Activated CD8-positive, alpha-beta memory T cell treated with anti-CD3 and anti-CD28 coated beads, Interleukin-2, amount 50 U/mL, for 48 hours (primary cell): ENCODE results near the gene GRIK1.

Experiments
- DNase-seq: peaks from one replicate; pipeline ENCODE4 v3.0.0-alpha.2; 2020

Gene GRIK1

DNA sequence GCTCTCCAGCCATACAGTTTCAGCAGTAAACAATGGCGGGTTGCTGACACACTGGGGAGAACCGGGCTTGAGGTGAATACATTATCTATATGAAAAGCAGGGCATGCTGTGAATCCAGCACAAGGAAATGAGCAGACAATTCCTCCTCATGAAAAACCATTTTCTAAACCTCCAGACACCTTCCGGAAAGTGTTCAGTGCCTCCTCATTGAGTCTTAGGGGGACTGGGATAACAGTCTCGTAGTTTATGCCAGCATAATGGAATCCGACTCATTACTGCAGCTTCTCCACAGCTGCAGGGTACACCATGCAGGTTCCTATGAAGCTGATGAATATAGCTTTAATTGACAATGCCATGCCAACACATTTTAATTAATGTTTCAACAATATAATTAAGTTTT lies 356.9 kb downstream of the GRIK1 start:
- DNase-seq = no peak

DNA sequence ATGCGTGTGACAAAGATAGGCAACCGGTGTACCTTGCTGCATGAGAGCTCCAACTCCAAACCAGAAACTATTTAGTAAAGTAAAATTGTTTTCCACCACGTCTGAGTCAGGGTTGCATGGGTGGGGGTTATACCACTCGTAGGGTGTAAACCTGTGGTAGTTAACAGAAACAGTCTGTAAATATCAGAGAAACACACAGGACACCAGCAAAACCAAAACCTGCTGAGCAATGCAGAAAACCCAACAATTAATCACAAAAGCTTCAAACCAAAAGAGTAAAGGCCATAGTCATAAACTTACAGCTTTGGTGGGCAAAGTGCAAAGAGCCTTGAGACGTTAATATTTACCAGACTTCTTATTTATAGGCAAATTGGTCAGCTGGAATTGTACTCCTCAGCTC lies 358.4 kb downstream of the GRIK1 start:
- DNase-seq = no peak

DNA sequence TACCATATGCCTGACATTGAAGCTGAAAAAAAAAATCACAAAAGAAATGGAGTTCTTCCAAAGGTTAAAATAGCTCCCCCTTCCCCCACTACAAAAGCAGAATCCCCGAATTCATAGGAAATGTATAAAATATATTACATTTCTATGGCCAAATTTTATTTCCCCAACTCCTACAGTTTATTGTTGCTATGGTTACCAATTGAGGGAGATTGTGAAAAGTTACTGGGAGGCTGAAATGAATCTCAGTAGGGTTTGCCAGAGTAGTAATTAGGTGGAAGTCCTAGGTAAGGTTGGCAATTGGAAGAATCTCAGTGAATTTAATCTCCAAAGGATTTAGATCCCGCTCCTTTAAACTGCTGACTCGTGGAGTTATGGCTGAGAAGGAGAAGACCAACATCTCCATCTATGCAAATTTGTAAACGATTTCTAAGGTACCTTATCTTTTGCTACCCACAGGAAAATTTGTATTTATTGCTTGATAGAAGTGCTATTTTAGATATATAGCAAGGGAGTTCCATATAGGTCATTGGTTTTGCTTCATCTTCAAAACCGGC lies 359.0 kb downstream of the GRIK1 start:
- DNase-seq = no peak

DNA sequence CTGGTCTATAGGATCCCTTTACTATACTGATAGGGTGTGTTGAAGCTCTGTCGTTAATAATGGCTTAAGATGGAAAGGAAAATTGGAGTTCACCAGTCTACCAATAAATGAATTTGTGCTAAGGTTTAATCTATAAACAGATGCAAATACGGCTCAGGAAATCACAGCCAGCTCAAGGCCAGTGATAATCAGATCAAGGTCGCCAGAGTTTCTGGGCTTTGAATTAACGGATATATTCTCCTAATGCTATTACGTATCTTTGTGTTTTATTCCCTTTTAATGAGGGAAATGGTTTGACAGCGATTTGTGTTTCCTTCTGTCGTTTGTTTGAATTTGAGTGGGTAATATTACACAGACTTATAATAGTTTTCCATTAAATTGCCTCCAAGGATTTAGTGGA lies 361.5 kb downstream of the GRIK1 start:
- no peak for DNase-seq

DNA sequence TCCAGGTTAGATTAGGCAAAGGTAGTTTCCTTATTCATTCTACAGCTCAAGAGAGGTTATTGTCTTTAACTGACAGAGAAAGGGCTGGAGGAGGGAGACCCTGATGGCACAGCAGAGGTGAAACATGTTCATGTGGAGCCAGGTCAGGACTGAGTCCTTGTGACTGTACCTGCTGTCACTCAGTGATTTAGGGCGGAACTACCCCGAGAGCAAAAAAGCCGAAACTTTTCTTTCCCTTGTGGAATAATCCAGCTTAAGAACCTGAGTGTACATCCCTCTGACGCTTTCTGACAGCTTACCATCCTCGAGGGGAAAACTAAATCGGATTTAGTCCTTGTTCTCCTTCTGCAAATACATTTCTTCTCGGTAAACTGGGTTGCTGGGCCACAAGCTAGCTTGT lies 367.8 kb downstream of the GRIK1 start:
- no peak for DNase-seq

DNA sequence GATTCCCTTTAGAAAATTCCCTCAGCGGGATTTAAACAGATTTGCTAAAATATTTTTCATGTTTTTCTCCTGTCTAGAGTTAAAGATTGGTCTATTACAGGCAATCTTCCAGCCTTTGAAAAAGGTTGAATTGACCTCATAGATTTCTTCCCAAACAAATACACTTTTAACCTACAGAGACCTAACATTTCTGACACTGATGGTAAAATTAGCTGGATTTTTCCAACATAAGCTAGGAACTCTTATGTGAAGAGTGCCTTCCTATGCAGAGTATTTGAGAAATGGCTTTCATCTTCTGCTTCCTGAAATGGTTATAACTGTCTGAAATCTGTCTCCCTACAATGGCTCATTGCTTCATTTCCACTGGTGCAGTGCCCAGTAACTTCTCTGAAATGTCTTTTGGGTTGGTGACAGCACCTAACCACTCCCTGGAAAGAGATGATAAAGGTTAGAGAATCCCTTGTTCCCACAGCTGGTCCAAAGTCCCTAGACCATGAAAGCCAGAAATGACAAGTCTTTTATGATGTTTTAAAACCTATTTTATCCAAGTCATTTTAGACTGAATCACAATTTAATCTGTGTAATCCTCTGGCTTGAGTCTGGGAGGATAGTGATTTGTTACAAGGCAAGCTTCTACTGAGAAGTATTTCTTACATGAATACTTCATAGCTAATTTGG lies 371.6 kb downstream of the GRIK1 start:
- no peak for DNase-seq

DNA sequence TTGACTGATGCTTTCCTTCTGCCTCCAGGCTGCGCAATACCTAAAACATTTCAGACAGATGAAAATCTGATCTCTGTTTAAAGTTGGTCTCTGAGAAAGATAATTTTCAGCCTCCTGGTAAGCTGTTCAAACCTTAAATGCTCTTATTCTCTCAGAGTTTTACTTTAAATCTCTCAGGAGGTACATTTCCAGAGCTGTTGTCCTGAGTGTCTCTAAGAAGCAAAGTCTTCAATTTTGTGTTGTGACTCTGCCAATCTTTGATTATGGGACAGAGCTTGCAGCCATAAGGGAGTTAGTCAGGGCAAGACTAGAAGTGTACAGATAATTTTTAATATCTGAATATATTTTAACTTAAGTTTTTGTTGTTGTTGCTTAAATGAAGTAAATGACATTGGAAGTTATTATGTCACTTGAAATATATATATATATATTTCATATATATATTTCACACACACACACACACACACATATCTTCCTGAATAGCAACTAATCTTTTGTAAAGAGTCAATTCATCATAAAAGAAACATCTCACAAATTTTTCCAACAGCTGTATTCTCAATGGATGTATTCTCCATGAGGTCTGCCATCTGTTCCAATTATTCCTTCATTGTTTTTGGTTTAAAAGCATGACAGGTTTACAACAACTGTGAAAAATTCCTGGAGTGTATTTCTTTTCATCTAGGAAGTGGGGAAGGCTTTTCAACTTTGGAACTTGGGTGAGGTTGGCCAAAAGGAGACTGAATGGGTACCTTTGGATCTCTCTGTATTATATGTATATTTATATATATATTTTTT lies 381.7 kb downstream of the GRIK1 start:
- DNase-seq = no peak

DNA sequence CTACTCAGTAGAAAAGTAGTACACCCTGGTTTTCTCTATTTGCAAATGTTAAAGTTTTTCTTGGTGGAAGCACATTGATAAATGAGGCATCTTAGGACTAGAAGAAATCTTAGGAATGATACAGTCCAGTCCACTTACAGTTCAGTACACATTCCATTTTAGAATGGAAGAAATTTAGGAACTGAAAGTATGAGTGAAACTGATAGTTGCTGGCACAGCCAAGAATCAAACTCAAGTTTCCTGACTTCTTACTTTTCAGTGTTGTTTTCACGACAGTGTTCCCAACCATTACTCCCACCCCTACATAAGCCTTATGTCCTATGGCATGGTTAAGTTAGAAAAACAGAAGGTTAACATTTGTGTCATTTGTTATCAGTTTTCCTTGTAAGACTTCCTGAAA lies 382.6 kb downstream of the GRIK1 start:
- no peak for DNase-seq

DNA sequence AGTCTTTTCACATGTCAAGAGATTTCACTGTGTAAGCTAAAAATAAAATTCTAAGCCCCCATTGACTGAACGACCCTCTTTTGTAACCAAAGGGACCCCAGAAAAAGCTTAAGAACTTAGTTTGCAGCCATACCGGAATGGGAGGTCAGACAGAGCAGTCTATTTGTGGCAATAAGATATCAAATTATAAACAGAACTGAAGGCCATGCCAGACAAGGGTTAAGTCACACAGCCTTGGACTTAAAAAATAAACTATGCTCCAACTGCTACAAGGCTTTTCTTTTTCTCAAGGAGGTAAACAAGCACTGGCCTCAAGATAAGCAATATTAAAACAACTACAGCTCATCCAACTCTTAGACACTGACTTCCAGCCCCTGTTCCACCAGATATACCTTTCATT lies 384.2 kb downstream of the GRIK1 start:
- DNase-seq = no peak

DNA sequence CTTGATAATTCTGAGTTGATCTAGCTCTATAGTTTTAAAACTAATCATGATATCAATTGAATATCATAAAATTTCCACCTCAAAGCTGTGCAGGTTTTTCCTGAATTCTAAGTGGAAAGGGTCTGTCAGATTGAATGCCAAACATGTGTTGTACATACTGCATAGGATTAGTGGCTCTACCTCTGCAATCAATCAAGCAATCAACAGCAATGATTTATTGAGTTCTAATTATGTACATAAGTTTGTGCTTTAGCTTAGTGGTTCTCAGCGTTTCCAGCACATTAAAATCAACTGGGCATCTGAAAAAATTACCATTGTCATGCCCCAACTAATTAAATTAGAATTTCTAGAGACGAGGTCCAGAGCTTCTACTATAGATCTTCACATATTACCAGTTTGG lies 389.6 kb downstream of the GRIK1 start:
- DNase-seq = no peak

DNA sequence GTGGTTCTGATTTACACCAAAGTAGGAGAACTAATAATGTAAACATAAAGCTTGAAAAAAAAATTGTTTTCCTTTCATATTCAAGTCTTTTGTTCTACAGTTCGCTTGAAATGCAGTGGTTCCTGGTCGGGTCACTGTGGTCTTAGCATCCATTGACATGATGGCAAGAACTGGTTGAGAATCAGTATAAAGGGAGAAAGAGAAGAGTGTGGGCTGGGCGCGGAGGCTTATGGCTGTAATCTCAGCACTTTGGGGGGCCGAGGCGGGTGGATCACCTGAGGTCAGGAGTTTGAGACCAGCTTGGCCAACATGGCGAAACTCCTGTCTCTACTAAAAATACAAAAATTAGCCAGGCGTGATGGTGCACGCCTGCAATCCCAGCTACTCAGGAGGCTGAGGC lies 390.2 kb downstream of the GRIK1 start:
- DNase-seq = no peak

DNA sequence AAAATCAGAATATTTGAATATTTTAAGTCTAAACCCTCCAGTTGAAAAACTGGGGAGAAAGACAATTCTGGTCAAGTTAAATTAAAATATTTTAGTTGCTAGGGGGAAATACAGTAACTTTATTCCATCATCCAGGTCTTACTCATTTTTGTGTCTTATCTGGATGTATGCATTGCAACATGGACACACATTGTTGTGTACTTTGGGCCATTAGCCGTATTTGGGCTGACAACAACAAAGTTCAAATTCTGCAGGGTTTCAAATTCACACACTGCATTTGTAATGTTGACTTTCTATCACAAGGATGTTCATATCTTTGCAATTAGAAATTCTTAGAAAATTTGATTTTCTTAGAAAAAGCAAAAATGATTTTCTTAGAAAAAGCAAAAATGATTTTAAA lies 391.8 kb downstream of the GRIK1 start:
- DNase-seq = no peak

DNA sequence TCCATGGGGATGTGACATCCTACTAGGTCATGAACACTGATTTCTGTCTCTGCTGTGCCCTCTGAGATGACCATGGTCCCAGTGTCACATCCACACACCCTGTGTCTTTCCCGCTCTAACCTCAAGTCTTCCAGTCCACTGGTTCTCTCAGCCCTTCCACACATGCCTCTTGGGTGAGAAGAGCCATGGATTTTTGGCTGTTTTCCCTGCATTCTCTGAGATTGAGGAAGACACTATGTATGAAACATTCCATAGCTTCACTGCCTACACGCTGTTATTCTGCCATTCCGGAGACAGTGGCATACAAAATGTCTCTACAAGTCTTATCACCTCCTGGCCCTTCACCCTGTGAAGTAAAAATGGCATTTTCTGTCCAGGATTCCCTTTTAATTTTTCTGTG lies 393.7 kb downstream of the GRIK1 start:
- DNase-seq = no peak

DNA sequence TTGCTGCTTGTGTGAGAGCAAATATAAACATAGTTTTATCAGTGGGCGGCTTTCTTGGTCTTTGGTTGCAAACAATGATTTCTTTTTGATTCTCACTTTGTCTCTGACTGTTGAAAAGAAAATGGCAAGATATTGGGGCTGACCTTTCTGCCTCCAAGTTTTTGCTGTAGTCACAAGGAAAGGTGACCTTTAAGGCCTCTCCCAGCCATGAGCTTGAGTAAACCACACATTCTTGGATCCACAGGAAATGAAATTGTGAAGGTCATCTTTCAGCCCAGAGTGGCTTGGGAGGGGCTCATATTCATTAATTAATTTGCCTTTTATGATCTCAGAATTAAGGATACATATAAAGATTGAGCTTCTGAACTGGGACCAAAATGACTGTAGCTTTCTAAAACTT lies 399.5 kb downstream of the GRIK1 start:
- DNase-seq = no peak

DNA sequence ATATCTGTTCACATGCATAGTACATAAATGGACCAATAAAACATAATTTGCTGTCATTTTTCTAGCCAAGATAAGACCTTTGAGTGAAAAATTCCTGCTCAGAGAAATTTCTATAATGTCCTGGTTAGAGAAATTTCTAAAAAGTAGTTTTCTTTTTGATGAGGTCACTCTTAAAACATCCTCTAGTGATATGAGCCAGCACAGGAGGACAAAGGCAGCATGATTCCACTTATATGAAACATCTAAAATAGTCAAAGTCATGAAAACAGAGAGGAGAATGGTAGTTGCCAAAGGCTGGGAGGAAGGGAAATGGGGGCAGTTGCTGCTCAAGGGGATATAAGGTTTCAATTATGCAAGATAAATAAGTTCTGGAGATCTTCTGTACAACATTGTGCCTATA lies 401.7 kb downstream of the GRIK1 start:
- DNase-seq = no peak

DNA sequence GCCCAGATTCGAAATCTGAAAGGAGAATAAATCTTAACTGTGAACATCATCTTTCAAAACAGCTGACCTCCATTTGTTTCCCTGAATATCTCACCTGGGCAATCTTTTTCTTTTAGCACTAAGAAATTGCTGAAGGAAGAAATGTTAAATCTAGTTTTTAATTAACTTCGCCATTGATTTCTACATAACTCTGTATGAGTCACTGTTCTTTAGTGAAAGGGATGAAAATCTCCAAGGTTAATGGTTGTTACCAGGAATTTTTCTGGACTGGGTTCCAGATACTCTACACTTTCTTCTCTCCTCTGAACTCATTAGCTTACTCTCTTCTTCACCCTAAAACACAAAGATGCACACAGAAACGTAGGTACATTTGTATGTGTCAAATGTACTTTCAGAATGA lies 405.3 kb downstream of the GRIK1 start:
- no peak for DNase-seq

DNA sequence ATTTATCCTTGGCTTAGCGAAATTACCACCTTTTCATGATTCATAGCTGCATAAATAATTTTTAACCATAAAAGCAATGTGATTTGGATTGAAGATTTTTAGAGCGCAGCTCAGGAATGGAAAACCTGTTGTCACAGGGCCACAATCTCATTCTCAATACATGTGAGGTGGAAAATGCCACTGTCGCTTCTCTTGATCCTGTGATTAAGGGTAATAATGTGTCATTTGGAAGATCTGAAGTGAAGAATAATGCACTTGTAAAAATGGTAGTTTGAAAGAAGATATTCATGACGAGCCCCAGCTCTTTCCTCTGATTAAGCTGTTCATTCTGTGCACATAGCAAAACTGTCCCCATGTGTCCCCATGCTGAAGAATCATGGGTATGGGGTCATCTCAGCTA lies 410.7 kb downstream of the GRIK1 start:
- no peak for DNase-seq

DNA sequence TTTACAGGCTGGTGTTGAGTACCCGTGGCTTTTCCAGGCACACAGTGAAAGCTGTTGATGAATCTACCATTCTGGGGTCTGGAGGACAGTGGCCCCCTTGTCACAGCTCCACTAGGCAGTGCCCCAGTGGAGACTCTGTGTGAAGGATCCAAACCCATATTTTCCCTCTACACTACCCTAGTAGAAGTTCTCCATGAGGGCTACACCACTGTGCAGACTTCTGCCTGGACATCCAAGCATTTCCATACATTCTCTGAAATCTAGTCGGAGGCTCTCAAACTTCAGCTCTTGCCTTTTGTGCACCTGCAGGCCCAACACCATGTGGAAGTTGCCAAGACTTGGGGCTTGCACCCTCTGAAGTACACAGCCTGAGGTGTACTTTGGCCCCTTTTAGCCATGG lies 413.3 kb downstream of the GRIK1 start:
- no peak for DNase-seq

DNA sequence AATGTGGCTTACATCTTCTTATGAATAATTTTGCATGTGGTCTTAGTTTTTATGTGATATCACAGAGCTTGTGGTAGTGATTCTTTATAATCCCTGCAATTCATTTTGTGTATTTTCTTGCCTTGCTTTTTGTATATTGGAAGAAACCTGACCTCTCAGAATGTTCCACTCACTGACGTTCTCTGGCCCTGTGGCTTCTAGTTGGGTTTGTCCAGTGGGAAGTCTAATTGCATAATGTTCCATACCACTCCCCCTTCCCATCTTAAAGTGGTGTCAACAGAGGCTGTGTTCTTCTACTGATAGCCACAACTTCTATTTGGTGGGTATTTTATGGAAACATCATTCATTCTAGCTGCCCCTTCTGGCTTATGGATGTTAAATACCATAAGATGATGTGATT lies 415.7 kb downstream of the GRIK1 start:
- DNase-seq = no peak

DNA sequence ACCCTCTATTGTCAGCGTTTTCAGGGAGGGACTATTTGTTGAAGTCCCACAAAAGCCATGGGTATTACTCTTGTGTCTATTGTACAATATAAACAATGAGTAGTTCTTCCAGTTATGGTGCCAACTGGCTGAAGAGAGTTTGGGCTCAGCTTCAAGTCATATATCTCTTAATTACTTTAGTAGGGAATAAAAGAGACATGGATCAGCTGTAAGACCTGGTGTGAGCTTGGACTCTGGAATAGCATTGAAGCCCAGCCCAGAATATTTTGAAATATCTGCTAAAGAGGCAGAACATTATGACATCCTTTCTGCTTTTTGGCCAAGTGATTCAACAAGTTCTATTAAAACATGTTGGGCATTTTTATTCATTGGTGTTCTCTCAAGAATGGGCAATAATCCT lies 416.1 kb downstream of the GRIK1 start:
- no peak for DNase-seq

DNA sequence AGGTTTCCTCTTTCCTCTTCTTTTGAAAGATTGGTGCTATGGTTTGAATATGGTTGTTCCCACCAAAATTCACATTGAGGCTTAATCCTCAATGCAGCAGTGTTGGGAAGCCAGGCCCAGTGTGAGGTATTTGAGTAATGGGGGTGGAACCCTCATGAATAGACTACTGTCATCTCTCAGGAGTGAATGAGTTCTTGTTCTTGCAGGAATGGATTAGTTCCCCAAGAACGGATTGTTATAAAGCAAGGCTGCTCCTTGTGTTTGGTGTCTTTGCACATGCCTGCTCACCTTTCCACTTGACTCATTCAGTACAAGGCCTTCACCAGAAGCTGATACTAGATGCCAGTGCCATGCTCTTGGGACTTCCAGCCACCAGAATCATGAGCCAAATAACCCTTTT lies 417.9 kb downstream of the GRIK1 start:
- no peak for DNase-seq

DNA sequence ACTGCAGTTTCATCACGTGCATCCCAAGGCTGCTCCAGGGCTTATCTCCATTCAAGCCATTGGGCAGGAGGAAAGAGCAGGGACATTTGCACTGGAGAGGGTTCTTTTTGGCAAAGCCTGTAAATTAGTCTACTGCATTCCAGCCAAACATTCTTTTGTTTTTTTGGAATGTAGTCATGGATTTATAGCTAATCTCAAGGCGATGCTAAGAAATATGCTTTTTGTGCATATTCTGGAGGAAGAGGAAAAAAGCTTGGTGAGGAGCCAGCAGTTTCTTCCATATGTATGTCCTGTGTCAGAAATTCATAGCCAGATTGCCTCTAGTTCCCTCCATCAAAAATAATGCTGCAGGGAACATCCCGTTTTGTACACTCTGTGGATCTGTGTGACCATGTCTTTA lies 419.6 kb downstream of the GRIK1 start:
- no peak for DNase-seq

DNA sequence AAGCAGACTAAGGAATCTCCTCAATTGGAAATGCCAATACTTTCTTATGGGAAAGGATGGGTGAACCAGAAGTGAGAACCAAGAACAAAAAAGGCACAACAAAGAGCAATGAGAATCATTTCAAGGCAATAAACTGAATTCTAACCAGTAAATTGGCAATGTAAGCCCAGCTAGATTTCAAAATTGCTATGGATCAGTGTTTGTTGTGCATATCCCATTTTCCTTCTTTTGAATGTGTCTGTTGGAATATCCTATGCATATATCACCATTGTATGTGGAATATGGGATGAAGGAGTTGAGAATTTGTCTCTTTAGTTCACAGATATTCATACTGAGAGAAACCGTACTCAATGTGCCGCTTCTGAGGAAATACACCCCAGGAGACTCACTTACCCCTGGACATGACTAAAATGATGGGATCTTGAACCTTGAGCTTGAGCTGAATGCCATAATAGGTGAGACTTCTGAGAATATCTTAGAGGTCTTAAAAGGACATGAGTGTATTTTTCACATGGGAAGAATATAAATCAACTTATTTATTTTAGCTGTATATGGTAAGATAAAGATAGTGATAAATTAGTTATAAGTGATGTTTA lies 425.0 kb downstream of the GRIK1 start:
- no peak for DNase-seq

DNA sequence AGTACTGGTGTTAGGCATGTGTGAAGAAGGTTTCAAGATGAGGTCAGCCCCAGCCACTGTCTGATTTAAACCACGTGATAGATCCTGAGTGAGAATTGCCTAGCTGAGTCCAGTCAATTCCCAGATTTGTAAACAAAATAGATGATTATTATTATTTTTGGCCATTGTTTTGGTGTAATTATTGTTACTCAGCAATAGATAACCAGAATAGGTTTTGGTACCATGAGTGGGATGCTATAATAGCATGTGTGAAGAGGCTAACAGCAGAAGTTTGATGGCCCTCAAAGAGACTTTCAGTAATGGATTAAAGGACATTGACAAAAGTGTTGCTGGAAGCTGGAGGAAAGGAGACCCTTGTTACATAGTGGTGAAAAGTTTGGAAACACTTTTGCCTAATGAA lies 426.3 kb downstream of the GRIK1 start:
- no peak for DNase-seq
